Skeletal muscle tissue (tissue), 4 donors: ENCODE data around the gene CXCL17. TPM values are rescaled to one million over a fixed set of nuclear protein-coding genes. Genes with fewer than 3 reads are reported as not detected.

Source experiments
- H3K27ac ChIP-seq: one replicate; pipeline ENCODE4 v1.7.0; 2013; ENCODE audit warnings: mild to moderate bottlenecking, low read depth, low read length, inconsistent platforms
- H3K27me3 ChIP-seq, 3 donors: one replicate each; pipeline ENCODE4 v1.7.0; 2013; ENCODE audit warnings: low read length in 3 of 3; ENCODE audit not compliant: control insufficient read depth in 3 of 3, insufficient read depth in 3 of 3
- H3K36me3 ChIP-seq, 3 donors: one replicate each; pipeline ENCODE4 v1.7.0; 2013; ENCODE audit warnings: low read length in 3 of 3; ENCODE audit not compliant: control insufficient read depth in 3 of 3, insufficient read depth in 3 of 3
- H3K4me1 ChIP-seq, 3 donors: one replicate each; pipeline ENCODE4 v1.7.0; 2013; ENCODE audit warnings: low read length in 3 of 3, mild to moderate bottlenecking in 3 of 3; ENCODE audit not compliant: control insufficient read depth in 3 of 3, insufficient read depth in 3 of 3
- H3K4me3 ChIP-seq, 3 donors: one replicate each; pipeline ENCODE4 v1.7.0; 2013; ENCODE audit warnings: low read length in 3 of 3
- H3K9ac ChIP-seq, 3 donors: one replicate each; pipeline ENCODE4 v1.7.0; 2013; ENCODE audit warnings: low read length in 3 of 3, mild to moderate bottlenecking in 3 of 3, moderate library complexity in 2 of 3, low read depth in 1 of 3
- H3K9me3 ChIP-seq, 3 donors: one replicate each; pipeline ENCODE4 v1.7.0; 2013; ENCODE audit warnings: low read length in 3 of 3; ENCODE audit not compliant: control insufficient read depth in 3 of 3
- total RNA-seq: library from RNA; depleted of rRNA; stranded (reverse); fragments of >200 nt; gene quantifications from one replicate; pipeline ENCODE4 v1.2.3, GENCODE V29; 2014
- donor health status: Osteomylitis.

Gene CXCL17
- total RNA-seq, 1 donor from 2014 or later, result not detected

- Histone ChIP-seq H3K4me1 (peaks cover 17 to 22% (median 19%) of the 10 kb centered on the region in 3 donors), H3K36me3 (peaks cover 0 to 8% (median 0%) of the 10 kb centered on the region in 3 donors), H3K27me3 (no peaks in the 10 kb centered on the region), H3K9ac (peak overlapping the region in 1 of 3 donors; percentile 45), H3K9me3 (no peaks in the 10 kb centered on the region), H3K4me3 (peak overlapping the region in 1 of 3 donors; percentile 69), H3K27ac (no peak overlapping the region)
Measured at GRCh38 chr19:42402376-42403116, 40.2 kb downstream of the CXCL17 start.

- peaks cover 0 to 5% (median 0%) of the 10 kb centered on the region in 3 donors for H3K36me3 ChIP-seq
- H3K9ac ChIP-seq, result peak overlapping the region; percentile 45 to 80 (median 47)
- H3K4me1 ChIP-seq, result peaks cover 24 to 29% (median 26%) of the 10 kb centered on the region in 3 donors
- H3K27ac ChIP-seq, result no peak overlapping the region
- H3K27me3 ChIP-seq, result no peaks in the 10 kb centered on the region
- no peaks in the 10 kb centered on the region for H3K9me3 ChIP-seq
- H3K4me3 ChIP-seq, result peak overlapping the region; percentile 67 to 77 (median 75)
Measured at GRCh38 chr19:42401365-42402303, 41.1 kb downstream of the CXCL17 start.

GRCh38 chr19:42400404-42400803, 42.3 kb downstream of the CXCL17 start:
- Histone ChIP-seq H3K4me1 (peaks cover 30 to 35% (median 30%) of the 10 kb centered on the region in 3 donors), H3K9me3 (no peaks in the 10 kb centered on the region), H3K9ac (no peak overlapping the region), H3K27ac (no peak overlapping the region), H3K36me3 (no peaks in the 10 kb centered on the region), H3K4me3 (no peak overlapping the region), H3K27me3 (no peaks in the 10 kb centered on the region)

GRCh38 chr19:42397263-42398166, 45.2 kb downstream of the CXCL17 start:
- peak overlapping the region; percentile 80 to 92 (median 84) for H3K4me3 ChIP-seq
- H3K36me3 ChIP-seq, result no peaks in the 10 kb centered on the region
- peak overlapping the region; percentile 74 for H3K27ac ChIP-seq
- peak overlapping the region; percentile 85 to 90 (median 87) for H3K9ac ChIP-seq
- H3K4me1 ChIP-seq, result peaks cover 30 to 35% (median 30%) of the 10 kb centered on the region in 3 donors
- no peaks in the 10 kb centered on the region for H3K9me3 ChIP-seq
- H3K27me3 ChIP-seq, result no peaks in the 10 kb centered on the region

- H3K36me3 ChIP-seq, result no peaks in the 10 kb centered on the region
- H3K27me3 ChIP-seq, result no peaks in the 10 kb centered on the region
- H3K27ac ChIP-seq, result peak overlapping the region; percentile 74
Measured at GRCh38 chr19:42396381-42397262, 46.1 kb downstream of the CXCL17 start.

GRCh38 chr19:42394751-42395150, 48.0 kb downstream of the CXCL17 start:
- Histone ChIP-seq H3K9ac (no peak overlapping the region), H3K27me3 (peaks cover 4 to 16% (median 8%) of the 10 kb centered on the region in 3 donors), H3K9me3 (no peaks in the 10 kb centered on the region), H3K4me1 (peaks cover 15 to 18% (median 17%) of the 10 kb centered on the region in 3 donors), H3K4me3 (no peak overlapping the region), H3K27ac (no peak overlapping the region), H3K36me3 (no peaks in the 10 kb centered on the region)

More at GRCh38 chr19:42396381-42397262, 46.1 kb downstream of the CXCL17 start:
- H3K9ac ChIP-seq, result peak overlapping the region; percentile 85 to 90 (median 87)
- H3K4me1 ChIP-seq, result peaks cover 26 to 31% (median 27%) of the 10 kb centered on the region in 3 donors
- peak overlapping the region; percentile 80 to 92 (median 84) for H3K4me3 ChIP-seq
- no peaks in the 10 kb centered on the region for H3K9me3 ChIP-seq

GRCh38 chr19:42392165-42392564, 50.6 kb downstream of the CXCL17 start:
- H3K9ac ChIP-seq, result no peak overlapping the region
- no peaks in the 10 kb centered on the region for H3K36me3 ChIP-seq
- no peak overlapping the region for H3K4me3 ChIP-seq
- peaks cover 7 to 10% (median 10%) of the 10 kb centered on the region in 3 donors for H3K4me1 ChIP-seq
- no peaks in the 10 kb centered on the region for H3K9me3 ChIP-seq
- H3K27ac ChIP-seq, result no peak overlapping the region
- peaks cover 17 to 30% (median 24%) of the 10 kb centered on the region in 3 donors for H3K27me3 ChIP-seq

GRCh38 chr19:42389899-42390298, 52.8 kb downstream of the CXCL17 start, which contains the start of gene CNFN:
Gene CNFN, minus strand, starts transcription at chr19:42390297. Its CDS starts 1,260 bp downstream, at chr19:42389037.
- Histone ChIP-seq H3K9me3 (no peaks in the 10 kb centered on the region), H3K36me3 (no peaks in the 10 kb centered on the region), H3K9ac (no peak within 1 kb of the TSS), H3K4me1 (peaks cover 0 to 4% (median 3%) of the 10 kb centered on the region in 3 donors), H3K4me3 (no peak within 1 kb of the TSS), H3K27me3 (peaks cover 24 to 35% (median 34%) of the 10 kb centered on the region in 3 donors), H3K27ac (no peak within 1 kb of the TSS)
